Kidney epithelial cell (primary cell): Measurements from ENCODE around the gene ERC2. TPM values are rescaled to one million over a fixed set of nuclear protein-coding genes. Genes with fewer than 3 reads are reported as not detected.

ENCODE experiments used
- DNase-seq: peaks from one replicate; pipeline ENCODE4 v3.0.0-alpha.2; 2010; ENCODE audit warnings: low read depth
- H3K27me3 ChIP-seq: 2 replicates; pipeline ENCODE4 v1.6.0; 2011; ENCODE audit warnings: low read length; ENCODE audit not compliant: control insufficient read depth, insufficient read depth
- H3K36me3 ChIP-seq: 2 replicates; pipeline ENCODE4 v1.5.1; 2011; ENCODE audit warnings: low read length; ENCODE audit not compliant: control insufficient read depth, insufficient read depth
- H3K4me3 ChIP-seq: 2 replicates; pipeline ENCODE4 v1.5.1; 2011; ENCODE audit warnings: low read depth, mild to moderate bottlenecking, control low read depth, low read length
- total RNA-seq: library from RNA; depleted of rRNA; stranded (reverse); fragments of >200 nt; gene quantifications from 2 replicates; pipeline ENCODE4 v1.2.3, GENCODE V29; 2015
- TF ChIP-seq, protein P1 (sequence below): IDR thresholded peaks from 2 replicates; pipeline ENCODE4 v1.5.1; 2011; ENCODE audit warnings: mild to moderate bottlenecking, moderate library complexity, low read length, control low read depth, inconsistent platforms; ENCODE audit not compliant: insufficient read depth, poor library complexity, severe bottlenecking

Gene ERC2
- total RNA-seq, 1 donor from 2014 or later: 17.0 TPM

GRCh38 chr3:56291953-56292352, 176.3 kb downstream of the ERC2 start:
- no peak for DNase-seq
- Histone ChIP-seq H3K27me3 (no peaks in the 10 kb centered on the region), H3K36me3 (no peaks in the 10 kb centered on the region), H3K4me3 (no peak overlapping the region)
- TF ChIP-seq, protein P1, sequence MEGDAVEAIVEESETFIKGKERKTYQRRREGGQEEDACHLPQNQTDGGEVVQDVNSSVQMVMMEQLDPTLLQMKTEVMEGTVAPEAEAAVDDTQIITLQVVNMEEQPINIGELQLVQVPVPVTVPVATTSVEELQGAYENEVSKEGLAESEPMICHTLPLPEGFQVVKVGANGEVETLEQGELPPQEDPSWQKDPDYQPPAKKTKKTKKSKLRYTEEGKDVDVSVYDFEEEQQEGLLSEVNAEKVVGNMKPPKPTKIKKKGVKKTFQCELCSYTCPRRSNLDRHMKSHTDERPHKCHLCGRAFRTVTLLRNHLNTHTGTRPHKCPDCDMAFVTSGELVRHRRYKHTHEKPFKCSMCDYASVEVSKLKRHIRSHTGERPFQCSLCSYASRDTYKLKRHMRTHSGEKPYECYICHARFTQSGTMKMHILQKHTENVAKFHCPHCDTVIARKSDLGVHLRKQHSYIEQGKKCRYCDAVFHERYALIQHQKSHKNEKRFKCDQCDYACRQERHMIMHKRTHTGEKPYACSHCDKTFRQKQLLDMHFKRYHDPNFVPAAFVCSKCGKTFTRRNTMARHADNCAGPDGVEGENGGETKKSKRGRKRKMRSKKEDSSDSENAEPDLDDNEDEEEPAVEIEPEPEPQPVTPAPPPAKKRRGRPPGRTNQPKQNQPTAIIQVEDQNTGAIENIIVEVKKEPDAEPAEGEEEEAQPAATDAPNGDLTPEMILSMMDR: no peak

GRCh38 chr3:56291244-56291680, 177.0 kb downstream of the ERC2 start:
- no peaks in the 10 kb centered on the region for H3K27me3 ChIP-seq
- H3K4me3 ChIP-seq: no peak overlapping the region

DNA sequence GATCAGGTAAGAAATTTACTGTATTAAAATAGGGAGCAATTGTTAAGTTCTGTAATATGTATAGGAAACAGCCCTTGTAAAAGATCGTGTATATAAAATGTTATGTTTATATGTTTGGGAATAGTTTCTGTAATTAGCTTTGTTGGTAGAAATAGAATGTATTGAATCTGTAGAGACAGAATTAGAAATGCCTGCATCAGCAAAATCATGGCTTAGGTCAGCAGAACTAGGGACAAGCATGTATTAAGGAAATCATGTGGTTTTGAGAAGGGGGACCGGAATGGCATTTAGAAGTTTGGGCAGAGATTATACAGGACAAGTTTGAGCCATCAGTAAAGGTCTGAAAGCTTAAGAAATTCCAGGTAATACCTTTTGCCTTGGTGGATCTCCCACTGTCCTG, 177.9 kb downstream of the ERC2 start:
- no peak for DNase-seq
- H3K4me3 ChIP-seq: no peak overlapping the region
- no peaks in the 10 kb centered on the region for H3K27me3 ChIP-seq
- TF ChIP-seq, protein P1: no peak
- no peaks in the 10 kb centered on the region for H3K36me3 ChIP-seq

More at GRCh38 chr3:56291244-56291680, 177.0 kb downstream of the ERC2 start:
- TF ChIP-seq, protein P1: no peak
- H3K36me3 ChIP-seq: no peaks in the 10 kb centered on the region
- peak; percentile 44 for DNase-seq

- Histone ChIP-seq H3K4me3 (no peak overlapping the region), H3K36me3 (no peaks in the 10 kb centered on the region), H3K27me3 (peaks cover 2% of the 10 kb centered on the region)
- DNase-seq: no peak
- TF ChIP-seq, protein P1: no peak
Observed at GRCh38 chr3:56288258-56288657, 180.0 kb downstream of the ERC2 start.

DNA sequence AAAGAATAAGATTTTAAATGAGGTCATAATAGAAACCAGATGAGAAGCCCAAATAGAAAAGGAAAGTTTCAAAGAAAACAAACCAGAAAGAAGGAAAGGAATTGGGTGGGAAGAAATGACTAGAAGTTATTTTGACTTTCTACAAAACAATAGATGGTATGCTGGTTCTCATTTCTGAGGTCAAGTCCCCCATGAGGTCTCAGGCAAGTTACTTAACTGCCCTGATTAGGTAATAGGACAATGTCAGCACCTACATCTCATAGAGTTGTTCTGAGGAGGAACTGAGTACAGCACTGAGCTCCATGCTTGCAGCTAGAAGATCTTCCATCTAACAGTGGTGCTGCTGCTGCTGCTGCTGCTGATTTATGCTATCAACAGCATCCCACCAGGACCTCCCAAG, 185.9 kb downstream of the ERC2 start:
- Histone ChIP-seq H3K27me3 (peaks cover 2% of the 10 kb centered on the region), H3K4me3 (no peak overlapping the region), H3K36me3 (no peaks in the 10 kb centered on the region)
- DNase-seq: no peak
- TF ChIP-seq, protein P1: no peak

DNA sequence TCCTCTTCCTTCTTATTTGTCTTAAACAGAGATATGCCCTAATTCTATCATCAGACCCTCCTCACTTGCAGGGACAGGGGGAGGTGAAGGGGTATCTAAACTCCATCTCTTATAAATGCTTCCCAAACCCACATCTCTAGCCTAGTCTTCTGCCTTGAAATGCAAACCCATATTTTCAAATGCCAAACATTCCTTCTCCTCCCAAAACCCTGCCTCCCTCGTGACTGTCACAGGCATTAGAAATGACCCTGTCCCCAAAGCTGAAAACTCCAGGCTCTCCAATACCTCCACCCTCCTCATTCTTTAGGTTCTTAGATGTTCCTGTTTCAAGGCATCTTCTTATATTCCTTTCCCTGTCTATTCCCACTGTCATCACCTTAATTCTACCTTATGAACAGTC, 191.0 kb downstream of the ERC2 start:
- Histone ChIP-seq H3K36me3 (no peaks in the 10 kb centered on the region), H3K27me3 (no peaks in the 10 kb centered on the region)

More for the DNA sequence above, 191.0 kb downstream of the ERC2 start:
- no peak for DNase-seq
- H3K4me3 ChIP-seq: no peak overlapping the region
- TF ChIP-seq, protein P1: no peak
